ENCODE results near the gene ARHGAP6.

- no peak for TF ChIP-seq POLR2A (IDR thresholded peaks at IDR 0.05)
- no peak for TF ChIP-seq CTCF (IDR thresholded peaks at IDR 0.05)
Observed at GRCh38 chrX:11532291-11533078, 133.2 kb downstream of the ARHGAP6 start.
